ENCODE measurements around the gene OBP2B. TPM values are rescaled to one million over a fixed set of nuclear protein-coding genes. Genes with fewer than 3 reads are reported as not detected.

The OBP2B gene
- total and polyA plus RNA-seq, 10 of the 15 experiments (the other 5 are each of a cell fraction or from before 2014, with no cell fraction given), result not detected

DNA sequence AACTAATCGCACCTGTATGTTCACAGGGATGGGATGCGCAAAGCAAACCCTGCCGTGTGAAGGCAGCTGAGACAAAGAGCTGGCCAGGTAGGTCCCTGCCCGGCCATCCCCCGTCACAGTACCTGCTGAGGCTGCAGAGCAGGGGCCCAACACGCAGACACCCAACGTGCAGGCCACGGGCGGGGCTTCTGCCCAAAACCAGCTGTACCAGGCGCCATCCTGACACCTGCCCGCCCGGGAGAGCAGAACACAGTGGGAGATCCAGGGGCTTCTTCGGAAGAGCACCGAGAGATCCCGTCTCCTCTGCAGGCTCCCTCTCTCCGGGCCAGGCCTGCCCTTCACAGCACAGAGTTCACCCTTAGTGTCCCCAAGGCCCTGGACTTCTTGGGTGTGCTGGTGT lies 37.5 kb upstream of the OBP2B start:
- 45% methylated on average over 16 of the region's 16 CpGs for WGBS (ENCODE audit: insufficient coverage, insufficient replicate concordance, low lambda C conversion rate, missing lambda C conversion rate)
- intact Hi-C loops (cut with micrococcal nuclease; ENCODE audit: unreplicated experiment), result no loop called here
- in situ Hi-C loops (cut with MboI), result no loop called here
- Histone ChIP-seq H2AFZ (ENCODE audit: control insufficient read depth, low read depth, low read length) (no peak overlapping the region), H3K79me2 (ENCODE audit: control insufficient read depth, insufficient read depth, low read length) (no peaks in the 10 kb centered on the region), H3K27ac (ENCODE audit: control insufficient read depth, insufficient read depth) (no peak overlapping the region), H3K4me1 (ENCODE audit: control insufficient read depth, insufficient read depth, low read length) (no peaks in the 10 kb centered on the region), H4K20me1 (ENCODE audit: control insufficient read depth, insufficient read depth) (no peaks in the 10 kb centered on the region), H3K4me2 (ENCODE audit: control insufficient read depth, insufficient read depth) (no peak overlapping the region), H3K36me3 (ENCODE audit: control insufficient read depth in 2 of 2, insufficient read depth in 2 of 2, low read length in 1 of 2) (no peaks in the 10 kb centered on the region), H3K4me3 (no peak overlapping the region), H3K27me3 (replicated peaks in 1 of 2; ENCODE audit: control insufficient read depth in 2 of 2, insufficient read depth in 2 of 2, low read length in 1 of 2) (no peaks in the 10 kb centered on the region; a peak in 2 of 4 replicates), H3K9ac (ENCODE audit: control insufficient read depth, insufficient read depth, low read length) (no peak overlapping the region), H3K9me3 (replicated peaks; ENCODE audit: control insufficient read depth, insufficient read depth, low read length) (no peaks in the 10 kb centered on the region)
- POLR2A ChIA-PET, result no interaction called here
- DNase-seq (ENCODE audit: low read depth, low spot score) (no peak), ATAC-seq (no peak), FAIRE-seq (no peak)
- CTCF ChIA-PET, result no interaction called here
- RAD21 ChIA-PET (ENCODE audit: unreplicated experiment), result no interaction called here
- BruUV-seq (replicated peaks), result no TSS peak
- SMC1A ChIA-PET (ENCODE audit: uncharacterized antibody, unreplicated experiment), result no interaction called here
- TF ChIP-seq NR2C2 (IDR thresholded peaks at IDR 0.05; ENCODE audit: borderline replicate concordance, control insufficient read depth, insufficient read length, low read depth), result no peak
- no peak for TF ChIP-seq SREBF2 (IDR thresholded peaks at IDR 0.05; ENCODE audit: low read length)
- no peak for TF ChIP-seq ZBED1 (IDR thresholded peaks at IDR 0.05; ENCODE audit: borderline replicate concordance)
- TF ChIP-seq HDGF (IDR thresholded peaks at IDR 0.05), result no peak
- no peak for TF ChIP-seq PML (IDR thresholded peaks at IDR 0.05; ENCODE audit: low read length)
- TF ChIP-seq TBL1XR1 (IDR thresholded peaks at IDR 0.05; ENCODE audit: low read depth, low read length), result no peak
- no peak for TF ChIP-seq MYB (IDR thresholded peaks at IDR 0.05; ENCODE audit: borderline replicate concordance, low read depth, low read length)
- no peak for TF ChIP-seq SMAD5 (IDR thresholded peaks at IDR 0.05; ENCODE audit: low read depth)

DNA sequence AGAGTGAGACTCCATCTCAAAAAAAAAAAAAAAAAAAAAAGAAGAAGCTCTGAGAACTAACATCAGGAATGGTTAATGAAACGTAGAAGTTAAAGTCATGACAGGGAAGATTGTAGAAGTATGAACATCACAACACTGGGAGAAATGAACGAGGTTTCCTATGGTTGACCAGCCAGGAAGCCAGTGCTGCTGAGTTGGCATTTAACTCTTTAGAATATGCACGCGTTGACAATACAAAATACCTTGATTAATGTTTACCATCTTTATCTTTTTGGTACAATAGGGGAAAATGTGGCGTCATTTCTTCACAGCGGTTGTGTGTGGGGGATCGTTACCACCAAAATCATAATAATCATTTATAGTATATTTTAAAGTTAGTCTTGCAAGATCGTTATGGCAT lies 33.9 kb upstream of the OBP2B start:
- no peak overlapping the region for H2AFZ ChIP-seq (ENCODE audit: control insufficient read depth, low read depth, low read length)
- ChIA-PET POLR2A (no interaction called here), SMC1A (ENCODE audit: uncharacterized antibody, unreplicated experiment) (no interaction called here), CTCF (no interaction called here), RAD21 (ENCODE audit: unreplicated experiment) (no interaction called here)
- no peak for FAIRE-seq
- no peak for DNase-seq (ENCODE audit: low read depth, low spot score)
- H3K27me3 ChIP-seq (replicated peaks in 1 of 2; ENCODE audit: control insufficient read depth in 2 of 2, insufficient read depth in 2 of 2, low read length in 1 of 2), result no peaks in the 10 kb centered on the region
- no peak overlapping the region for H3K4me2 ChIP-seq (ENCODE audit: control insufficient read depth, insufficient read depth)
- no peak overlapping the region for H3K27ac ChIP-seq (ENCODE audit: control insufficient read depth, insufficient read depth)
- BruUV-seq (replicated peaks), result no TSS peak
- 36% methylated on average over 8 of the region's 8 CpGs for WGBS (ENCODE audit: insufficient coverage, insufficient replicate concordance, low lambda C conversion rate, missing lambda C conversion rate)
- H4K20me1 ChIP-seq (ENCODE audit: control insufficient read depth, insufficient read depth), result no peaks in the 10 kb centered on the region
- H3K4me3 ChIP-seq, result no peak overlapping the region
- no peaks in the 10 kb centered on the region for H3K79me2 ChIP-seq (ENCODE audit: control insufficient read depth, insufficient read depth, low read length)
- intact Hi-C loops (cut with micrococcal nuclease; ENCODE audit: unreplicated experiment), result no loop called here
- H3K9ac ChIP-seq (ENCODE audit: control insufficient read depth, insufficient read depth, low read length), result no peak overlapping the region
- no peak for ATAC-seq
- in situ Hi-C loops (cut with MboI), result no loop called here
- no peaks in the 10 kb centered on the region for H3K9me3 ChIP-seq (replicated peaks; ENCODE audit: control insufficient read depth, insufficient read depth, low read length)
- no peaks in the 10 kb centered on the region for H3K4me1 ChIP-seq (ENCODE audit: control insufficient read depth, insufficient read depth, low read length)
- H3K36me3 ChIP-seq (ENCODE audit: control insufficient read depth in 2 of 2, insufficient read depth in 2 of 2, low read length in 1 of 2), result no peaks in the 10 kb centered on the region
- TF ChIP-seq YBX1 (IDR thresholded peaks at IDR 0.05) (no peak), JUND (IDR thresholded peaks at IDR 0.05; ENCODE audit: low read depth, low read length) (no peak)
- TF ChIP-seq, protein P1, sequence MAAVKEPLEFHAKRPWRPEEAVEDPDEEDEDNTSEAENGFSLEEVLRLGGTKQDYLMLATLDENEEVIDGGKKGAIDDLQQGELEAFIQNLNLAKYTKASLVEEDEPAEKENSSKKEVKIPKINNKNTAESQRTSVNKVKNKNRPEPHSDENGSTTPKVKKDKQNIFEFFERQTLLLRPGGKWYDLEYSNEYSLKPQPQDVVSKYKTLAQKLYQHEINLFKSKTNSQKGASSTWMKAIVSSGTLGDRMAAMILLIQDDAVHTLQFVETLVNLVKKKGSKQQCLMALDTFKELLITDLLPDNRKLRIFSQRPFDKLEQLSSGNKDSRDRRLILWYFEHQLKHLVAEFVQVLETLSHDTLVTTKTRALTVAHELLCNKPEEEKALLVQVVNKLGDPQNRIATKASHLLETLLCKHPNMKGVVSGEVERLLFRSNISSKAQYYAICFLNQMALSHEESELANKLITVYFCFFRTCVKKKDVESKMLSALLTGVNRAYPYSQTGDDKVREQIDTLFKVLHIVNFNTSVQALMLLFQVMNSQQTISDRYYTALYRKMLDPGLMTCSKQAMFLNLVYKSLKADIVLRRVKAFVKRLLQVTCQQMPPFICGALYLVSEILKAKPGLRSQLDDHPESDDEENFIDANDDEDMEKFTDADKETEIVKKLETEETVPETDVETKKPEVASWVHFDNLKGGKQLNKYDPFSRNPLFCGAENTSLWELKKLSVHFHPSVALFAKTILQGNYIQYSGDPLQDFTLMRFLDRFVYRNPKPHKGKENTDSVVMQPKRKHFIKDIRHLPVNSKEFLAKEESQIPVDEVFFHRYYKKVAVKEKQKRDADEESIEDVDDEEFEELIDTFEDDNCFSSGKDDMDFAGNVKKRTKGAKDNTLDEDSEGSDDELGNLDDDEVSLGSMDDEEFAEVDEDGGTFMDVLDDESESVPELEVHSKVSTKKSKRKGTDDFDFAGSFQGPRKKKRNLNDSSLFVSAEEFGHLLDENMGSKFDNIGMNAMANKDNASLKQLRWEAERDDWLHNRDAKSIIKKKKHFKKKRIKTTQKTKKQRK (IDR thresholded peaks at IDR 0.05; ENCODE audit: low read depth, low read length), result no peak
- TF ChIP-seq, protein P2, sequence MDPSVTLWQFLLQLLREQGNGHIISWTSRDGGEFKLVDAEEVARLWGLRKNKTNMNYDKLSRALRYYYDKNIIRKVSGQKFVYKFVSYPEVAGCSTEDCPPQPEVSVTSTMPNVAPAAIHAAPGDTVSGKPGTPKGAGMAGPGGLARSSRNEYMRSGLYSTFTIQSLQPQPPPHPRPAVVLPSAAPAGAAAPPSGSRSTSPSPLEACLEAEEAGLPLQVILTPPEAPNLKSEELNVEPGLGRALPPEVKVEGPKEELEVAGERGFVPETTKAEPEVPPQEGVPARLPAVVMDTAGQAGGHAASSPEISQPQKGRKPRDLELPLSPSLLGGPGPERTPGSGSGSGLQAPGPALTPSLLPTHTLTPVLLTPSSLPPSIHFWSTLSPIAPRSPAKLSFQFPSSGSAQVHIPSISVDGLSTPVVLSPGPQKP (IDR thresholded peaks at IDR 0.05; ENCODE audit: low read depth, low read length), result no peak

Data from GM12878 (cell line).